NCI-H446 (cell line): ENCODE results near the gene DEAF1.
"Not testable (repeated sequence)": the region's sequence is repeated elsewhere in the genome, so short reads cannot be mapped to it uniquely, and the experiment has no call there.

Source experiments
- DNase-seq, 2 experiments: peaks; one replicate each; lab custom pipeline; 2025; lab: John Stamatoyannopoulos, UW

The DEAF1 gene

GRCh38 chr11:678297-678696 lies 16.7 kb downstream of the DEAF1 start:
- DNase-seq: no peak

- no peak for DNase-seq
These were observed 20.6 kb downstream of the DEAF1 start for GRCh38 chr11:674406-674805.

GRCh38 chr11:673866-674265 lies 21.2 kb downstream of the DEAF1 start:
- no peak for DNase-seq

GRCh38 chr11:665704-666281 lies 29.2 kb downstream of the DEAF1 start:
- DNase-seq: no peak

- DNase-seq: no peak
These were observed 29.8 kb downstream of the DEAF1 start for GRCh38 chr11:665062-665703.

GRCh38 chr11:662689-663274 lies 32.2 kb downstream of the DEAF1 start:
- DNase-seq: peak in 1 of 2 experiments; percentile 36

GRCh38 chr11:660681-661444 lies 34.2 kb downstream of the DEAF1 start:
- no peak for DNase-seq

- no peak for DNase-seq
These were observed 34.7 kb downstream of the DEAF1 start for GRCh38 chr11:660281-660680.

GRCh38 chr11:659532-660085 lies 35.4 kb downstream of the DEAF1 start:
- no peak for DNase-seq

- DNase-seq: no peak
These were observed 37.3 kb downstream of the DEAF1 start for GRCh38 chr11:657691-658126.

- DNase-seq: no peak
These were observed 38.2 kb downstream of the DEAF1 start for GRCh38 chr11:656866-657265.

- DNase-seq: no peak
These were observed 38.6 kb downstream of the DEAF1 start for GRCh38 chr11:656426-656825.

- DNase-seq: no peak
These were observed 39.8 kb downstream of the DEAF1 start for GRCh38 chr11:655036-655726.

GRCh38 chr11:654444-654843 lies 40.6 kb downstream of the DEAF1 start:
- DNase-seq: not testable (repeated sequence)

GRCh38 chr11:653837-654236 lies 41.2 kb downstream of the DEAF1 start:
- no peak for DNase-seq

- not testable (repeated sequence) for DNase-seq
These were observed 41.9 kb downstream of the DEAF1 start for GRCh38 chr11:653136-653535.

- no peak for DNase-seq
These were observed 44.5 kb downstream of the DEAF1 start for GRCh38 chr11:650482-650881.

GRCh38 chr11:647672-648158 lies 47.3 kb downstream of the DEAF1 start:
- DNase-seq: not testable (repeated sequence)

GRCh38 chr11:646214-646613 lies 48.8 kb downstream of the DEAF1 start:
- DNase-seq: no peak

- no peak for DNase-seq
These were observed 49.5 kb downstream of the DEAF1 start for GRCh38 chr11:645536-645935.

- no peak for DNase-seq
These were observed 50.9 kb downstream of the DEAF1 start for GRCh38 chr11:643849-644738.
